Measurements from ENCODE around the gene SEZ6. TPM values are rescaled to one million over a fixed set of nuclear protein-coding genes. Genes with fewer than 3 reads are reported as not detected.
A peak's percentile ranks its signal among the peaks of the same experiment; 100 is the strongest.

Gene SEZ6
- total RNA-seq, 1 experiment from 2014 or later, result not detected

GRCh38 chr17:28907709-28908475 lies 97.9 kb downstream of the SEZ6 start:
- Histone ChIP-seq H3K27me3 (ENCODE audit: control insufficient read depth, insufficient read depth, low read length) (no peaks in the 10 kb centered on the region), H3K36me3 (ENCODE audit: control insufficient read depth, insufficient read depth, low read length) (peaks cover 24% of the 10 kb centered on the region), H3K4me3 (ENCODE audit: low read depth in 2 of 2, low read length in 2 of 2) (no peak overlapping the region), H3K27ac (ENCODE audit: low read length) (no peak overlapping the region), H3K4me1 (ENCODE audit: control insufficient read depth, insufficient read depth, low read length) (no peaks in the 10 kb centered on the region), H3K9me3 (ENCODE audit: control insufficient read depth, insufficient read depth, low read depth, low read length) (no peaks in the 10 kb centered on the region)
- intact Hi-C loops (cut with micrococcal nuclease; ENCODE audit: unreplicated experiment) (loop anchor here (10.0 kb wide), 2 partner anchors 63 to 183 kb away; partner anchors contain the start of genes FAM222B, NEK8 and TLCD1), in situ Hi-C loops (cut with HindIII; ENCODE audit: low pct_unique_long_range_greater_than_20kb, low sequenced_read_pairs) (no loop called here)
- CTCF ChIA-PET, result interaction anchor here (0.5 to 0.8 kb wide), 2 partner anchors 14 to 145 kb away, joined by 3 to 7 read pairs; no protein-coding TSS in a partner anchor
- no peak for ATAC-seq
- DNase-seq (ENCODE audit: low read depth, low spot score), result no peak
- BruUV-seq (replicated peaks), result no TSS peak
- TF ChIP-seq SIN3A (IDR thresholded peaks at IDR 0.05; ENCODE audit: borderline replicate concordance, insufficient read depth, low read depth, low read length) (no peak), REST (IDR thresholded peaks at IDR 0.05; ENCODE audit: insufficient read depth in 1 of 2, low read depth in 2 of 2, low read length in 1 of 2) (no peak), POLR2AphosphoS5 (IDR thresholded peaks at IDR 0.05; ENCODE audit: low read depth, low read length) (0 out of 2 replicates have a peak, but pooled peaks have one; percentile 24)
- POLR2A ChIA-PET, result no interaction called here

- no peaks in the 10 kb centered on the region for H3K27me3 ChIP-seq (ENCODE audit: control insufficient read depth, insufficient read depth, low read length)
- ATAC-seq (no peak), DNase-seq (ENCODE audit: low read depth, low spot score) (no peak)
- peaks cover 19% of the 10 kb centered on the region for H3K36me3 ChIP-seq (ENCODE audit: control insufficient read depth, insufficient read depth, low read length)
- intact Hi-C loops (cut with micrococcal nuclease; ENCODE audit: unreplicated experiment), result loop anchor here (10.0 kb wide), 2 partner anchors 62 to 182 kb away; partner anchors contain the start of genes FAM222B, NEK8 and TLCD1
- ChIA-PET CTCF (no interaction called here), POLR2A (interaction anchor here (0.6 kb wide), 1 partner anchor 338 kb away, joined by 12 read pairs; no protein-coding TSS in a partner anchor)
- no peak overlapping the region for H3K27ac ChIP-seq (ENCODE audit: low read length)
- no peak for TF ChIP-seq REST (IDR thresholded peaks at IDR 0.05; ENCODE audit: insufficient read depth in 1 of 2, low read depth in 2 of 2, low read length in 1 of 2)
- TF ChIP-seq POLR2AphosphoS5 (IDR thresholded peaks at IDR 0.05; ENCODE audit: low read depth, low read length), result no peak; the same call in 1 of the 2 replicates
- H3K4me3 ChIP-seq (ENCODE audit: low read depth in 2 of 2, low read length in 2 of 2), result no peak overlapping the region
- in situ Hi-C loops (cut with HindIII; ENCODE audit: low pct_unique_long_range_greater_than_20kb, low sequenced_read_pairs), result no loop called here
- BruUV-seq (replicated peaks), result no TSS peak
- H3K9me3 ChIP-seq (ENCODE audit: control insufficient read depth, insufficient read depth, low read depth, low read length), result no peaks in the 10 kb centered on the region
- H3K4me1 ChIP-seq (ENCODE audit: control insufficient read depth, insufficient read depth, low read length), result peaks cover 3% of the 10 kb centered on the region; the same call in 1 of the 2 replicates
Measured at GRCh38 chr17:28906706-28907438, 99.0 kb downstream of the SEZ6 start.

Measured in Panc1 (cell line).